Testis (tissue), 3 donors: ENCODE measurements around the gene CD34. TPM values are rescaled to one million over a fixed set of nuclear protein-coding genes. Genes with fewer than 3 reads are reported as not detected.

Experiments
- DNase-seq: peaks from one replicate; pipeline ENCODE4 v3.0.0-alpha.2; 2019
- H3K27ac ChIP-seq, 2 donors: fragments of 200-600 bp; sonication (generic); one replicate each; pipeline ENCODE4 v1.5.1; 2019
- H3K27me3 ChIP-seq: fragments of 200-600 bp; sonication (generic); one replicate; pipeline ENCODE4 v1.5.1; 2019
- H3K36me3 ChIP-seq: fragments of 200-600 bp; sonication (generic); one replicate; pipeline ENCODE4 v1.5.1; 2017; ENCODE audit warnings: low read depth; ENCODE audit errors: missing control alignments
- H3K4me1 ChIP-seq: fragments of 200-600 bp; sonication (generic); one replicate; pipeline ENCODE4 v1.5.1; 2019
- H3K4me3 ChIP-seq, 2 donors: fragments of 200-600 bp; sonication (generic); one replicate each; pipeline ENCODE4 v1.5.1; 2017 to 2019
- H3K9me3 ChIP-seq: fragments of 200-600 bp; sonication (generic); one replicate; pipeline ENCODE4 v1.5.1; 2017
- POLR2A ChIP-seq: fragments of 450-650 bp; IDR thresholded peaks from one replicate; pipeline ENCODE4 v1.6.1; 2017; ENCODE audit warnings: antibody characterized with exemption, mild to moderate bottlenecking, moderate library complexity
- WGBS, 2 donors: methylation state at CpG; one replicate each; pipeline ENCODE4 v1.1.5; 2018; 5-methylcytosine and 5-hydroxymethylcytosine counted together
- intact Hi-C: fragments of 100-400 bp; cut with DNase I; formaldehyde crosslinking; loops from one replicate; pipeline ENCODE4 v1.15.1; 2023; ENCODE audit warnings: low total_unique reads
- polyA plus RNA-seq: library from polyadenylated mRNA; stranded (reverse); fragments of 350-450 nt; fragmentation: Illumina TruSeq; extraction: RNeasy Lipid Tissue Mini Kit (QIAGEN cat#74804); gene quantifications from one replicate; pipeline ENCODE4 v1.2.3, GENCODE V29; 2014; ENCODE audit warnings: low read depth, low replicate concordance; ENCODE audit not compliant: insufficient read depth
- total RNA-seq, 2 donors: library from RNA; depleted of rRNA; stranded (reverse); fragments of >200 nt; gene quantifications; one replicate each; pipeline ENCODE4 v1.2.3, GENCODE V29; 2016
- TF ChIP-seq, protein P1 (sequence below), 3 experiments: fragments of 450-650 bp in 2 of 3; fragments of 200-600 bp in 1 of 3; sonication (generic) in 1 of 3; IDR thresholded peaks; one replicate each; pipeline ENCODE4 v1.5.1; 2016 to 2019; ENCODE audit warnings: antibody characterized with exemption in 3 of 3, mild to moderate bottlenecking in 2 of 3, moderate library complexity in 1 of 3

Gene CD34
- total and polyA plus RNA-seq, 3 donors from 2014 or later: 28.3 to 70.7 (median 32.5) TPM

- intact Hi-C loops: no loop called here
- H3K9me3 ChIP-seq: no peaks in the 10 kb centered on the region
- H3K4me3 ChIP-seq: no peak overlapping the region
- H3K36me3 ChIP-seq: no peaks in the 10 kb centered on the region
- no peak for DNase-seq
- 79 to 80% methylated on average over 8 of the region's 8 CpGs for WGBS, 2 donors
- H3K27ac ChIP-seq: peak overlapping the region in 1 of 2 donors; percentile 12
- H3K27me3 ChIP-seq: no peaks in the 10 kb centered on the region
- TF ChIP-seq, protein P1, sequence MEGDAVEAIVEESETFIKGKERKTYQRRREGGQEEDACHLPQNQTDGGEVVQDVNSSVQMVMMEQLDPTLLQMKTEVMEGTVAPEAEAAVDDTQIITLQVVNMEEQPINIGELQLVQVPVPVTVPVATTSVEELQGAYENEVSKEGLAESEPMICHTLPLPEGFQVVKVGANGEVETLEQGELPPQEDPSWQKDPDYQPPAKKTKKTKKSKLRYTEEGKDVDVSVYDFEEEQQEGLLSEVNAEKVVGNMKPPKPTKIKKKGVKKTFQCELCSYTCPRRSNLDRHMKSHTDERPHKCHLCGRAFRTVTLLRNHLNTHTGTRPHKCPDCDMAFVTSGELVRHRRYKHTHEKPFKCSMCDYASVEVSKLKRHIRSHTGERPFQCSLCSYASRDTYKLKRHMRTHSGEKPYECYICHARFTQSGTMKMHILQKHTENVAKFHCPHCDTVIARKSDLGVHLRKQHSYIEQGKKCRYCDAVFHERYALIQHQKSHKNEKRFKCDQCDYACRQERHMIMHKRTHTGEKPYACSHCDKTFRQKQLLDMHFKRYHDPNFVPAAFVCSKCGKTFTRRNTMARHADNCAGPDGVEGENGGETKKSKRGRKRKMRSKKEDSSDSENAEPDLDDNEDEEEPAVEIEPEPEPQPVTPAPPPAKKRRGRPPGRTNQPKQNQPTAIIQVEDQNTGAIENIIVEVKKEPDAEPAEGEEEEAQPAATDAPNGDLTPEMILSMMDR (IDR thresholded peaks at IDR 0.05): no peak
- TF ChIP-seq POLR2A: no peak
- peaks cover 34% of the 10 kb centered on the region for H3K4me1 ChIP-seq
Observed at GRCh38 chr1:207849646-207850045, 61.3 kb downstream of the CD34 start.

- WGBS, 2 donors: 44 to 46% methylated on average over 3 of the region's 3 CpGs
- Histone ChIP-seq H3K27ac (peak overlapping the region in 1 of 2 donors; percentile 13), H3K4me1 (peaks cover 36% of the 10 kb centered on the region)
Observed at GRCh38 chr1:207849016-207849415, 61.9 kb downstream of the CD34 start.

DNA sequence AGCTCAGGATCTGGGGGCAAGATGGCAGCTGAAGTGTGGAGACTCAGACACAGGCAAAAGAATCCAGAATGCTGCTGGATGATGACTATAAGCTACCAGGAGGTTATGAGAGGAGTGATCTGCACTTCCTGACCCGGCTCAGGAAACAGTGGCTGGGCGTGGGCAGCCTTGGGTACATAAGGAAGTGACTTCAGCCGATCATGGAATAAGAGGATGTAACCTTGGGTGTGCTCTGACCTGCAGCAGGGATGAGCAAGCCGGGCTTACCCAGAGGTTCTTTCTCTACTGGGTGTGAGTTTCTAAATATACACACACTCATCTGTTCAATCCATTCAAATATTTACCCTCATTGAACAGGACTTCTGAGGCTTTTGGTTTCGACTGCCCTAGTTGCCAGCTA, 62.7 kb downstream of the CD34 start:
- no peaks in the 10 kb centered on the region for H3K9me3 ChIP-seq
- no peaks in the 10 kb centered on the region for H3K36me3 ChIP-seq
- intact Hi-C loops: no loop called here
- no peak for DNase-seq
- 52 to 67% methylated on average over 4 to 5 of the region's 5 CpGs for WGBS, 2 donors
- TF ChIP-seq, protein P1 (IDR thresholded peaks at IDR 0.05): no peak
- no peak for TF ChIP-seq POLR2A
- H3K27me3 ChIP-seq: no peaks in the 10 kb centered on the region
- peaks cover 36% of the 10 kb centered on the region for H3K4me1 ChIP-seq
- peak overlapping the region in 1 of 2 donors; percentile 13 for H3K27ac ChIP-seq
- no peak overlapping the region for H3K4me3 ChIP-seq

More at GRCh38 chr1:207849016-207849415, 61.9 kb downstream of the CD34 start:
- no peaks in the 10 kb centered on the region for H3K27me3 ChIP-seq
- no peaks in the 10 kb centered on the region for H3K36me3 ChIP-seq
- TF ChIP-seq, protein P1 (IDR thresholded peaks at IDR 0.05): no peak
- TF ChIP-seq POLR2A: no peak
- no peak overlapping the region for H3K4me3 ChIP-seq
- H3K9me3 ChIP-seq: no peaks in the 10 kb centered on the region
- DNase-seq: no peak
- intact Hi-C loops: no loop called here

DNA sequence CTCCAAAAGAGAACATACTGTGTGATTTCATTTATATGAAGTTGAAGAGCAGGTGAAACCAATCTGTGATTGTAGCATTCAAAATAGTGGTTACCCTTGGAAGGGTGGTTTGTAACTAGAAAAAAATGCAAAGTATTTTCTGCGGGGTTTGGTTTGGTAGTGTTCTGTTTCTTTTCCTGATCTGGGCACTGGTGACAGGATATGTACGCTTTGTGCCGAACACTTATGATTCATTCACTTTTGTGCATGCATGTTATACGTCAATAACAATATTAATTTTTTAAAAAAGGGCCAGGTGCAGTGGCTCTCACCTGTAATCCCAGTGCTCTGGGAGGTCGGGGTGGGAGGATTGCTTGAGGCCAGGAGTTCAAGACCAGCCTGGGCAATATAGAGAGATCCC, 63.8 kb downstream of the CD34 start:
- no peak overlapping the region for H3K4me3 ChIP-seq
- H3K27me3 ChIP-seq: no peaks in the 10 kb centered on the region
- no peaks in the 10 kb centered on the region for H3K36me3 ChIP-seq
- intact Hi-C loops: no loop called here
- H3K9me3 ChIP-seq: no peaks in the 10 kb centered on the region
- 93 to 94% methylated on average over 5 of the region's 5 CpGs for WGBS, 2 donors
- H3K4me1 ChIP-seq: peaks cover 31% of the 10 kb centered on the region
- no peak for DNase-seq
- no peak for TF ChIP-seq POLR2A
- TF ChIP-seq, protein P1 (IDR thresholded peaks at IDR 0.05): no peak
- no peak overlapping the region for H3K27ac ChIP-seq

DNA sequence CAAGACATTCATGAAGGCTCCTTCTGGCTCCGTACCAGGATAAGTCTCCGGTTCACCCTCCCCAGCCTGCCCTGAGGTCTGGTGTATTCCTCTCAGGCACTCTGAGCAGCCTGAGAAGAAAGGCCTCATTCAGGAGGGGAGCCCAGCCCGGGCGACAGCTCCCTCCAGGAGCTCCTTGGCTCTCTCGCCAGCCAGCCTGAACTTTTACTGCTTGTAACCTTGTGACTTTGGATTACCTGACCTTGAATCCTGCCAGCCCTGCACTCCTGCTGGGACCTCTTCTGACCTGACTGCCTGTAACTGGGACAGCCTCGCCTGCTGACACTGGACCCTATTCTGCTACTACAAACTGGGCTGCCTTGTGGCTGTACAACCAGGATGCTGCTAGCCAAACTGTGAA, 65.8 kb downstream of the CD34 start:
- Histone ChIP-seq H3K27me3 (no peaks in the 10 kb centered on the region), H3K27ac (peak overlapping the region; percentile 31 to 37), H3K4me1 (peaks cover 34% of the 10 kb centered on the region), H3K4me3 (no peak overlapping the region), H3K9me3 (no peaks in the 10 kb centered on the region), H3K36me3 (no peaks in the 10 kb centered on the region)
- peak; percentile 80 for DNase-seq
- intact Hi-C loops: no loop called here
- TF ChIP-seq, protein P1 (IDR thresholded peaks at IDR 0.05): no peak
- no peak for TF ChIP-seq POLR2A
- WGBS, 2 donors: 29 to 37% methylated on average over 6 of the region's 6 CpGs
